ENCODE results near the gene NALF2. TPM values are rescaled to one million over a fixed set of nuclear protein-coding genes. Genes with fewer than 3 reads are reported as not detected.

NALF2 gene
- total RNA-seq, 1 donor, result not detected

- TF ChIP-seq, protein P1, sequence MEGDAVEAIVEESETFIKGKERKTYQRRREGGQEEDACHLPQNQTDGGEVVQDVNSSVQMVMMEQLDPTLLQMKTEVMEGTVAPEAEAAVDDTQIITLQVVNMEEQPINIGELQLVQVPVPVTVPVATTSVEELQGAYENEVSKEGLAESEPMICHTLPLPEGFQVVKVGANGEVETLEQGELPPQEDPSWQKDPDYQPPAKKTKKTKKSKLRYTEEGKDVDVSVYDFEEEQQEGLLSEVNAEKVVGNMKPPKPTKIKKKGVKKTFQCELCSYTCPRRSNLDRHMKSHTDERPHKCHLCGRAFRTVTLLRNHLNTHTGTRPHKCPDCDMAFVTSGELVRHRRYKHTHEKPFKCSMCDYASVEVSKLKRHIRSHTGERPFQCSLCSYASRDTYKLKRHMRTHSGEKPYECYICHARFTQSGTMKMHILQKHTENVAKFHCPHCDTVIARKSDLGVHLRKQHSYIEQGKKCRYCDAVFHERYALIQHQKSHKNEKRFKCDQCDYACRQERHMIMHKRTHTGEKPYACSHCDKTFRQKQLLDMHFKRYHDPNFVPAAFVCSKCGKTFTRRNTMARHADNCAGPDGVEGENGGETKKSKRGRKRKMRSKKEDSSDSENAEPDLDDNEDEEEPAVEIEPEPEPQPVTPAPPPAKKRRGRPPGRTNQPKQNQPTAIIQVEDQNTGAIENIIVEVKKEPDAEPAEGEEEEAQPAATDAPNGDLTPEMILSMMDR (IDR thresholded peaks at IDR 0.05; ENCODE audit: insufficient read depth, low read length), result no peak
- H3K4me3 ChIP-seq (ENCODE audit: low read depth, low read length), result no peak overlapping the region
- no peak for DNase-seq (ENCODE audit: low read depth)
These were observed 35.3 kb downstream of the NALF2 start for GRCh38 chrX:69539437-69539836.

GRCh38 chrX:69541956-69542355 lies 37.8 kb downstream of the NALF2 start:
- no peak for DNase-seq (ENCODE audit: low read depth)
- TF ChIP-seq, protein P1 (IDR thresholded peaks at IDR 0.05; ENCODE audit: insufficient read depth, low read length), result no peak
- H3K4me3 ChIP-seq (ENCODE audit: low read depth, low read length), result no peak overlapping the region

GRCh38 chrX:69543572-69543971 lies 39.4 kb downstream of the NALF2 start:
- TF ChIP-seq, protein P1 (IDR thresholded peaks at IDR 0.05; ENCODE audit: insufficient read depth, low read length), result no peak
- no peak for DNase-seq (ENCODE audit: low read depth)

DNA sequence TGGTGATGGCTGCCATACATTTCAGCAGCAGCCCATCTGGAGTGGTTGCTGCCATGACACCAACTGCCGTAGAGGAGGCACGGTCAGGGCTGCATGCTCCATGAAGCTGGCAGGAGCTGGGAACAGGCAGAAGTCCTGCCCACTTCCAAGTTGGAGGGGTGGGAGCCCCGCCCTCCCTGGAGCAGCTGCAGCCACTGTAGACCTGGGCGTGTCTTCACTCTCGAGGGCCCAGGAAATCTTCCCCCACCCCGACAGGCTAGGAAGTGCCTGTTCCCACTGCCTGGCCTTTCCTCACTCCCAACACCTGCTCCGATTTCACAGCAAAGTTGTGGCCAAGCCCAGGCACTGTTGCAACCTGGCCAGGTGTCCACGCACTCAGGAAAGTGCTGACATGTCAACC lies 42.3 kb downstream of the NALF2 start:
- DNase-seq (ENCODE audit: low read depth), result no peak
- no peak overlapping the region for H3K4me3 ChIP-seq (ENCODE audit: low read depth, low read length)
- TF ChIP-seq, protein P1 (IDR thresholded peaks at IDR 0.05; ENCODE audit: insufficient read depth, low read length), result no peak

More at GRCh38 chrX:69543572-69543971, 39.4 kb downstream of the NALF2 start:
- H3K4me3 ChIP-seq (ENCODE audit: low read depth, low read length), result no peak overlapping the region

DNA sequence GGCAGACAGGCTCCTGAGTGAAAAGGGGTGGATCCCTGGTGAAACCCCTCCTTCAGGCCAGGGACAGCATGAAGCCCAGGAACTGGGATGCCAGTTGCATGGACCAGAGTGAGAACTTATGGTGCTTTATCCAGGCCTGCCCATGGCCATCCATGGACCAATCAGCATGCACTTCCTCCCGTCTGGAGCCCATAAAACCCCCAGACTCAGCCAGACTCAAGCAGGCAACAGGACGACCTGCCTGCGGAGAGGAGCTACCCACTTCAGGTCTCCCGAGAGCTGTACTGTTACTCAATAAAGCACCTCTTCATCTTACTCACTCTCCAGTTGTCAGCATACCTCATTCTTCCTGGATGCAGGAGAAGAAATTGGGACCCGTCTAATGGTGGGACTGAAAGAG lies 42.9 kb downstream of the NALF2 start:
- TF ChIP-seq, protein P1 (IDR thresholded peaks at IDR 0.05; ENCODE audit: insufficient read depth, low read length), result no peak
- DNase-seq (ENCODE audit: low read depth), result no peak
- no peak overlapping the region for H3K4me3 ChIP-seq (ENCODE audit: low read depth, low read length)

DNA sequence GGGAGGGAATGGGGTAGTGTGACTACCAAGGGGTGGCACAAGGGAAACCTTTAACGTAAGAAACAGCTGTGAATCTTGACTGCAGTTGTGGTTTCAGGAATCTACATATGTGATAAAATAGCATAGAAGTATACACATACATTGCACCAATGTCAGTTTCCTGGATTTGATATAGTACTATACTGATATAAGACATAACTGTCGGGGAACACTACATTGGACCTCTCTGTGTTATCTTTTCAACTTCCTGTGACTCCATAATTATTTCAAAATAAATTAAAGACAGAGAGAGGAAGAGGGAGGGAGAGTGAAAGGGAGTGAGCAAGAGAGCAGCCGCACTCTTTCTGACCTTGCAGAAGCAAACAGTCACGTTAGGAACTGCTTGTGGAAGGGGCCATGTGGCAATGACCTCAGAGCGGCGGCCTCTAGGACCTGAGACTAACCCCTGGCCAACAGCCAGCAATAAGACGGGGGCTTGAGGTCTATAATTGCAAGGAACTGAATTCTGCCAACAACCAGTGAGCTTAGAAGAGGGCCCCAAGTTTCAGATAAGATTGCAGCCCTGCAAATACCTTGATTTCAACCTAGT lies 47.4 kb downstream of the NALF2 start:
- TF ChIP-seq, protein P1 (IDR thresholded peaks at IDR 0.05; ENCODE audit: insufficient read depth, low read length), result no peak
- DNase-seq (ENCODE audit: low read depth), result no peak
- no peak overlapping the region for H3K4me3 ChIP-seq (ENCODE audit: low read depth, low read length)

DNA sequence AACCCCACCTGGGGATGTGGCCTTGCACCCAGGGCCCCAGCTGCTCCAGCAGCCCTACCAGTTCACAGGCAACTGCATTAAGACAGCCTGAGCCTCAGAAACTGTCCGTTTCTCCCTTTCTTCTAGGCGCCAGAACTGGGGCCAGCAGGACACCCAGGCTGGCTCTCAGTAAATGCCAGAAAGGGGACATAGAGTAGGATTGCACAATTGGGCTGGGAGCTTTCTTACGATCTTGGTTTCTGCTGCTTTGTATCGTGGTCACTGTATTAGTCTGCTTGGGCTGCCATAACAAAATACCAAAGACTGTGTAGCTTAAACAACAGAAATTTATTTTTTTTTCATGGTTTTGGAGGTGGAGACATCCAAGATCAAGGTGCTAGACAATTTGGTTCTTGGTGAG lies 48.4 kb downstream of the NALF2 start:
- DNase-seq (ENCODE audit: low read depth), result no peak
- TF ChIP-seq, protein P1 (IDR thresholded peaks at IDR 0.05; ENCODE audit: insufficient read depth, low read length), result no peak

More for the DNA sequence above, 48.4 kb downstream of the NALF2 start:
- no peak overlapping the region for H3K4me3 ChIP-seq (ENCODE audit: low read depth, low read length)

Measured in fibroblast of the aortic adventitia (primary cell).